Skeletal muscle tissue (tissue), 4 donors: ENCODE data around the gene KLK10. TPM values are rescaled to one million over a fixed set of nuclear protein-coding genes. Genes with fewer than 3 reads are reported as not detected.
"Not testable (repeated sequence)": the region's sequence is repeated elsewhere in the genome, so short reads cannot be mapped to it uniquely, and the experiment has no call there.

ENCODE experiments used
- H3K27ac ChIP-seq: one replicate; pipeline ENCODE4 v1.7.0; 2013; ENCODE audit warnings: mild to moderate bottlenecking, low read depth, low read length, inconsistent platforms
- H3K27me3 ChIP-seq, 3 donors: one replicate each; pipeline ENCODE4 v1.7.0; 2013; ENCODE audit warnings: low read length in 3 of 3; ENCODE audit not compliant: control insufficient read depth in 3 of 3, insufficient read depth in 3 of 3
- H3K36me3 ChIP-seq, 3 donors: one replicate each; pipeline ENCODE4 v1.7.0; 2013; ENCODE audit warnings: low read length in 3 of 3; ENCODE audit not compliant: control insufficient read depth in 3 of 3, insufficient read depth in 3 of 3
- H3K4me1 ChIP-seq, 3 donors: one replicate each; pipeline ENCODE4 v1.7.0; 2013; ENCODE audit warnings: low read length in 3 of 3, mild to moderate bottlenecking in 3 of 3; ENCODE audit not compliant: control insufficient read depth in 3 of 3, insufficient read depth in 3 of 3
- H3K4me3 ChIP-seq, 3 donors: one replicate each; pipeline ENCODE4 v1.7.0; 2013; ENCODE audit warnings: low read length in 3 of 3
- H3K9ac ChIP-seq, 3 donors: one replicate each; pipeline ENCODE4 v1.7.0; 2013; ENCODE audit warnings: low read length in 3 of 3, mild to moderate bottlenecking in 3 of 3, moderate library complexity in 2 of 3, low read depth in 1 of 3
- H3K9me3 ChIP-seq, 3 donors: one replicate each; pipeline ENCODE4 v1.7.0; 2013; ENCODE audit warnings: low read length in 3 of 3; ENCODE audit not compliant: control insufficient read depth in 3 of 3
- total RNA-seq: library from RNA; depleted of rRNA; stranded (reverse); fragments of >200 nt; gene quantifications from one replicate; pipeline ENCODE4 v1.2.3, GENCODE V29; 2014
- donor health status: Osteomylitis.

KLK10 gene
- total RNA-seq, 1 donor from 2014 or later = under 0.01 TPM

DNA sequence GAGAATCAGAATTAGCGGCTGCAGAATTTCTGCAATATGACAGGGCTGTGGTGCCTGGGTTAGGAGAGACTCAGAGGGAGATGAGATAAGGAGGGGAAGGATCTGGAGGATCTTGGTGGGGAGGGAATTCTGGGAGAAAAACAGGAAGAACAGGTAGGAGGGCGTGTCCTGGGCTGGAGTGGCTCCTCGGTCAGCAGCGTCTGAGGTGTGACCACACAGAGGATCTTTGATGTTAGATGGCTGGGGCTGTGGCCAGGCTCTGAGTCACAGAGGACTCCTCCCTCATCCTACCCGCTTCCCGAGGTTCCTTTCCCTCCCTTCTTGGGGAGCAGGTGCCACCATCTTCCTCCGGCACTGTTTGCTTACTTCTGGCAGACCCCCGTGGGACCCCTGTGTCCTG, 43.7 kb downstream of the KLK10 start:
- peaks cover 0 to 23% (median 6%) of the 10 kb centered on the region in 3 donors for H3K27me3 ChIP-seq
- no peak overlapping the region for H3K4me3 ChIP-seq
- H3K27ac ChIP-seq = no peak overlapping the region

DNA sequence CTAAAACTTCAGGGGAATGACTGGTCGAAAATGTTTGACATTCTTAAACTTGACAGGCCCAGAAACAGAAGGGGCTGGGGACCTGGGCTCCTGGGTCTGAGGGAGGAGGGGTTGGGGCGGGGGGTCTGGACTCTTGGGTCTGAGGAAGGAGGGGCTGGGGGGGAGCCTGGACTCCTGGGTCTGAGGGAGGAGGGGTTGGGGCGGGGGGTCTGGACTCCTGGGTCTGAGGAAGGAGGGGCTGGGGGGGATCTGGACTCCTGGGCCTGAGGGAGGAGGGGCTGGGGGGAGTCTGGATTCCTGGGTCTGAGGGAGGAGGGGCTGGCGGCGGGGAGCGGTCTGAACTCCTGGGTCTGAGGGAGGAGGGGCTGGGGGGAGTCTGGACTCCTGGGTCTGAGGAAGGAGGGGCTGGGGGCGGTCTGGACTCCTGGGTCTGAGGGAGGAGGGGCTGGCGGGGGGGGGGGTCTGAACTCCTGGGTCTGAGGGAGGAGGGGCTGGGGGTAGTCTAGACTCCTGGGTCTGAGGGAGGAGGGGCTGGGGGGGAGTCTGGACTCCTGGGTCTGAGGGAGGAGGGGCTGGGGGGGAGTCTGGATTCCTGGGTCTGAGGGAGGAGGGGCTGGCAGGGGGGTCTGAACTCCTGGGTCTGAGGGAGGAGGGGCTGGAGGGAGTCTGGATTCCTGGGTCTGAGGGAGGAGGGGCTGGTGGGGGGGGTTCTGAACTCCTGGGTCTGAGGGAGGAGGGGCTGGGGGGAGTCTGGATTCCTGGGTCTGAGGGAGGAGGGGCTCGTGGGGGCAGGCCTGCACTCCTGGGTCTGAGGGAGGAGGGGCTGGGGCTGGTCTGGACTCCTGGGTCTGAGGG, 44.6 kb downstream of the KLK10 start:
- no peaks in the 10 kb centered on the region for H3K36me3 ChIP-seq
- peaks cover 0 to 3% (median 0%) of the 10 kb centered on the region in 3 donors for H3K9me3 ChIP-seq
- peaks cover 0 to 25% (median 6%) of the 10 kb centered on the region in 3 donors for H3K27me3 ChIP-seq
- H3K4me3 ChIP-seq = no peak overlapping the region
- H3K4me1 ChIP-seq = no peaks in the 10 kb centered on the region
- no peak overlapping the region for H3K27ac ChIP-seq
- no peak overlapping the region for H3K9ac ChIP-seq

More for the DNA sequence above, 43.7 kb downstream of the KLK10 start:
- Histone ChIP-seq H3K9me3 (peaks cover 0 to 3% (median 0%) of the 10 kb centered on the region in 3 donors), H3K4me1 (no peaks in the 10 kb centered on the region), H3K36me3 (no peaks in the 10 kb centered on the region), H3K9ac (no peak overlapping the region)

DNA sequence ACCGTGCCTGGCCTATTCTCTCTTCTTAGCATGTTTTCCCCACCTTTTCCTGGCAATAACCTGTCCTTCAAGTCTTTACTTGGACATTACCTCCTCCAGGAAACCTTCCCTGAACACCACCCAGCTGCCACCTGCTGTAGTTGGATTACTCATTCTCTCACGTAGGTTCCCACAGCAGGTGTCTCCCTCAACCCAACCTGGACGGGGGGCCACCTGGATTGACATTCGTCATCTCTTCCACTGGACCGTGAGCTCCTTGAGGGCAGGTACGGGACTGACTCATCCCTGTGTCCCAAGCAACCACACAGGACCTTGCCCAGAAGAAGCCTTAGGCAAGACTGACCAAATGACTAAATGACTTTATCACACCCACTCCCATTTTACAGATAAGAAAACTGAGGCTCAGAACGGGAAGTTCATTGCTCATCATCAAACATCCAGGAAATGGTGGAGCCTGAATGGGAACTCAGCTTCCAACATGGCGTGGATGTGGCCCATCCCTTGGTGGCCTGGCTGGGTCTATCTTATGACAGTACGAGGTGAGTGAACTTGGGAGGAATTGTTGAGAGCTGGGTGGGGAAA, 46.6 kb downstream of the KLK10 start:
- Histone ChIP-seq H3K9me3 (peaks cover 0 to 3% (median 0%) of the 10 kb centered on the region in 3 donors), H3K27ac (no peak overlapping the region), H3K4me1 (no peaks in the 10 kb centered on the region), H3K4me3 (no peak overlapping the region), H3K36me3 (no peaks in the 10 kb centered on the region), H3K9ac (no peak overlapping the region), H3K27me3 (peaks cover 4 to 26% (median 8%) of the 10 kb centered on the region in 3 donors)

DNA sequence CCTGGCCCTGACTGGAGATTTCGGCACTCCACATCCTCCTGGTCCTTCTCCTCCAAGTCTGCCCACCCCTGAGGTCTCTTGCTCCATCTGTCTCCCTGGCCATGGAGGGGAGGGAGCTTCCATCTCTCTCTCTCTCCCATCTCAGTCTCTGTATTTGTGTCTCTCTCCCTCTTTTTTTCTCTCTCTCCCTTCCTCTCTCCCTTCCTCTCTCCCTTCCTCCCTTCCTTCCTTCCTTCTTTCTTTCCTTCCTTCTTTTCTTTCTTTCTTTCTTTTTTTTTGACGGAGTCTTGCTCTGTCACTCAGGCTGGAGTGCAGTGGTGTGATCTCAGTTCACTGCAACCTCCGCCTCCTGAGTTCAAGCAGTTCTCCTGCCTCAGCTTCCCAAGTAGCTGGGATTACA, 49.7 kb downstream of the KLK10 start:
- H3K27me3 ChIP-seq = peaks cover 4 to 25% (median 7%) of the 10 kb centered on the region in 3 donors
- H3K36me3 ChIP-seq, H3K9ac ChIP-seq, H3K9me3 ChIP-seq, H3K27ac ChIP-seq, H3K4me1 ChIP-seq, H3K4me3 ChIP-seq: not testable (repeated sequence)

DNA sequence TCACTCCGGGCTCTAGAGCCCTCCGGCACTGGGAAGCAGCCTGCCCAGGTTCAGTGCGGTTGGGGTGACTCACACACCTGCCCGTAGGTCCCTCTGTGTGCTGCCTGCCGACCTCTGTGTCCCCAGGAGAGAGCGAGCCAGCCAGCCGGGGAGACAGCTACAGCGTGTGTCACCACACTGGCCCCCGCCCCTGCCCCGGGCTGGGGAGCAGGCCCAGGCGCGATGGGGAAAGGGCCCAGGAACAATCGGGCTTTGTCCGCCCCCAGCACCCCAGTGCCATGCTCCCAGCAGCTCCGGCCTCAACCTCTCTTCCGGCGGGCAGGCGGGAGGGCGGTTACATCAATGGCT, 50.1 kb downstream of the KLK10 start, which contains the start of gene KLK6:
Gene KLK6, minus strand, starts transcription at position 179 of the 348 bp plus-strand sequence. CDS start 1,487 bp downstream, outside the sequence.
- no peak within 1 kb of the TSS for H3K27ac ChIP-seq
- no peaks in the 10 kb centered on the region for H3K4me1 ChIP-seq
- H3K9me3 ChIP-seq = peaks cover 0 to 3% (median 0%) of the 10 kb centered on the region in 3 donors
- H3K36me3 ChIP-seq = no peaks in the 10 kb centered on the region
- H3K9ac ChIP-seq = no peak within 1 kb of the TSS
- H3K4me3 ChIP-seq = no peak within 1 kb of the TSS
- H3K27me3 ChIP-seq = peaks cover 4 to 25% (median 7%) of the 10 kb centered on the region in 3 donors

DNA sequence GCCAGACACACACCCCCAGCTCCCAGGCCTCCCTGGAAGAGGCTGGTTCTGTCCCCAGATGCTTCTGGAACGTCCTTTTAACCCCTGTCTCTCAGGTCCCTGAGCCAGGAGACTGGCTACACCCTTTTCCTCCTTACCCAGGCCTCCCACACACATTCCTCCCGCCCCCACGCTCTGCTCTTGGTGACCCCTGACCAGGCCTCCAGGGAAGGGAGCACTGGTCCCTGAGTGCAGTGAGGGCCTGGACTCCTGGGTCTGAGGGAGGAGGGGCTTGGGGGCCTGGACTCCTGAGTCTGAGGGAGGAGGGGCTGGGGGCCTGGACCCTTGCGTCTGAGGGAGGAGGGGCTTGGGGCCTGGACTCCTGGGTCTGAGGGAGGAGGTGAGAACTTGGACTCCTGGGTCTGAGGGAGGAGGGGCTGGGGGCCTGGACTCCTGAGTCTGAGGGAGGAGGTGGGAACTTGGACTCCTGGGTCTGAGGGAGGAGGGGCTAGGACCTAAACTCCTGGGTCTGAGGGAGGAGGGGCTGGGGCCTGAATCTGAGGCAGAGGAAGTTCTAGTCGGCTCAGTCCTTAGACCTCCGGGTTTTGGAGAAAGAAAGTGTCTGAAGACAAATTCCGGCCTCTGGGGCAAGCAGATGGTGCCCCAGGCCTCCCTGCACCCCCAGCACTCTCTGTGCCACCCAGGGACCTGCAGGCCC, 50.6 kb downstream of the KLK10 start:
- H3K9ac ChIP-seq = no peak overlapping the region
- H3K27me3 ChIP-seq = peaks cover 4 to 25% (median 7%) of the 10 kb centered on the region in 3 donors
- H3K4me3 ChIP-seq = no peak overlapping the region
- no peaks in the 10 kb centered on the region for H3K4me1 ChIP-seq
- peaks cover 0 to 4% (median 1%) of the 10 kb centered on the region in 3 donors for H3K9me3 ChIP-seq
- H3K36me3 ChIP-seq = no peaks in the 10 kb centered on the region
- H3K27ac ChIP-seq = no peak overlapping the region

DNA sequence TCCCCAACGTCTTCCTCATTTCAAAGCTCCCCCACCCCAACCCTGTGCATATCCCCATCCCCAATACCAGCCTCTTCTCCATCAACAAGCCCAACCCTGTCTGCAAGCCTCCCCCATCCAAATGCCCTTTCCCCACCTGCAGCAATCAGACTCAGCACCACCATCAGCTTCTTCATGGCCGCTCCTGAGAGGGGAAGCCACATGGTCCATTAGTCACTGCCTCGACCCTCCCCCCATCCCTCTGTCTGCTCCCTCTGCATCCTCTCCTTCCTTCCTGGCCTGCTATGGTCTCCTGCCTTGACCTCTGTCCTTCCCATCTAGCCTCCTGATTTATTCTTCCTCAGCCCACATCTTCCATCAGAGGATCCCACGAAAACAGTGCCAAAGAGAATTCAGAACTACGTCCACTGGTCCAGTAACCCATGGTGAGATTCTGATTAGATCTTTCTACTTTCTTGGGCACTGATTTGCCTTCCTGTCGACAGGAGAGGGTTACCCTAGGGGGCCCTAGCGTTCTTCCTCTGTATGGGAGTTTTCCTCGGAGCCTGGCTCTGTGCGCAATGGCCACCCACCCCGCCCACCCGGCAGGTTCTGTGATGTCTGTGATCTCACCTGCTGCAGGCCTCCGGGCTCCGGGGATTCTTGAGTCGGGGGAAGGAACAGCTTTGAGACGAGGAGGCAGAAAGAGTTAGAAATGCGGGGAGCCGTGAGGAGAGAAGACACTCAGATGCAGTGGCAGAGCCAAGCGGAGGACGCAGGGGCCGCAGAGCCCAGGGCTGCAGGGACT, 51.4 kb downstream of the KLK10 start:
- Histone ChIP-seq H3K4me1 (no peaks in the 10 kb centered on the region), H3K4me3 (no peak overlapping the region), H3K36me3 (no peaks in the 10 kb centered on the region), H3K9me3 (peaks cover 0 to 5% (median 2%) of the 10 kb centered on the region in 3 donors), H3K27ac (no peak overlapping the region), H3K9ac (no peak overlapping the region), H3K27me3 (peaks cover 4 to 25% (median 7%) of the 10 kb centered on the region in 3 donors)

DNA sequence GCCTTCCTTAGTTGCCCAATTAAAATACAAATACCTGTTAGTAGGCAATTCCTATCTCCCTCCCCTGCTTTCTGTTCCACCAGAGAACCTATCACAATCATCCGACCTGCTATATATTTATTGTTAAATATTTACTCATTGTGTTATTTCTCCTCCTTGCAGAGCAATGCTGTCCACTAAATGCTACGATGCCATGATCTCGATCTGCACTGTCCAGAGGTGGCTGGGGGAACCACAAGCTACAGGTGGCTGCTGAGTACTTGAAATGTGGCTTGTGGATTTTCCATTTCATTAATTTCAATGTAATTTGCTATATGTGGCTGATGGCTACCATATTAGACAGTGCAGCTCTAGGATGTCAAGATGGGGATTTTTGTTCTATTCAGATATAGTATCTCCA, 55.2 kb downstream of the KLK10 start:
- Histone ChIP-seq H3K4me3 (no peak overlapping the region), H3K27ac (no peak overlapping the region), H3K9me3 (peaks cover 2 to 7% (median 4%) of the 10 kb centered on the region in 3 donors), H3K4me1 (no peaks in the 10 kb centered on the region), H3K36me3 (no peaks in the 10 kb centered on the region), H3K27me3 (peaks cover 4 to 18% (median 7%) of the 10 kb centered on the region in 3 donors), H3K9ac (no peak overlapping the region)

DNA sequence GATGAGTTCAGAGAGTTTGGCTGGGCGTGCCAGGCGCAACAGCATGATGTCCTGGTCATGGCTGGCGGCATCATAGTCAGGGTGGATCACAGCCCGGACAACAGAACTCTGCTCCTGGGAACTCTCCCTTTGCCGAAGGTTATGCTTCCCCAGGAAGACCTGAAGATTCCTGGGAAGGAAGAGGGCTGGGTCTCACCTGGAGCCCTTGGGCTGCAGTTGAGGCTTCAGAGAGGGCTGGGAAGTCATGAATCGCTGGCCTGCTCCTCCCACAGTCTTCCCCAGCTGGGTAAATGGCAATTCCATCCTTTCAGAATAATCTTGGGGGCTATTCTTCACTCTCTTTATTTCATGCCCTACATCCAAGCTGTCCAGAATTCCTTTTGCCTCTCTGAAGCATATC, 56.1 kb downstream of the KLK10 start:
- no peak overlapping the region for H3K9ac ChIP-seq
- no peaks in the 10 kb centered on the region for H3K4me1 ChIP-seq
- H3K9me3 ChIP-seq = peaks cover 2 to 7% (median 4%) of the 10 kb centered on the region in 3 donors
- no peak overlapping the region for H3K27ac ChIP-seq
- H3K27me3 ChIP-seq = peaks cover 0 to 13% (median 7%) of the 10 kb centered on the region in 3 donors
- no peak overlapping the region for H3K4me3 ChIP-seq
- H3K36me3 ChIP-seq = no peaks in the 10 kb centered on the region
